Left renal pelvis (tissue), 4 donors: ENCODE data around the gene CCDC89. TPM values are rescaled to one million over a fixed set of nuclear protein-coding genes. Genes with fewer than 3 reads are reported as not detected.
A peak's percentile ranks its signal among the peaks of the same experiment; 100 is the strongest.

Experiments used
- DNase-seq, 4 donors: peaks; one replicate each; pipeline ENCODE4 v3.0.0-alpha.2; 2013; ENCODE audit warnings: low read depth in 4 of 4, low spot score in 3 of 4
- polyA plus RNA-seq, 4 donors: library from polyadenylated mRNA; unstranded; fragments of 120-200 nt; gene quantifications; one replicate each; pipeline ENCODE4 v1.2.1, GENCODE V29; 2013; ENCODE audit not compliant: insufficient read length in 4 of 4

CCDC89 gene
- polyA plus RNA-seq: 1 to 10 TPM; 3.0 to 3.9 (median 3.3) TPM

GRCh38 chr11:85685820-85686459 lies at the start of gene CCDC89:
Gene CCDC89 (minus strand): TSS chr11:85686195. CDS start chr11:85686130, 65 bp downstream.
- DNase-seq: peak; percentile 68 to 93 (median 82)

GRCh38 chr11:85732965-85733364 lies 47.0 kb upstream of the CCDC89 start:
- no peak for DNase-seq

GRCh38 chr11:85726381-85726780 lies 40.4 kb upstream of the CCDC89 start:
- no peak for DNase-seq

- no peak for DNase-seq
These were observed 39.7 kb upstream of the CCDC89 start for GRCh38 chr11:85725510-85726258.

GRCh38 chr11:85724748-85725465 lies 38.9 kb upstream of the CCDC89 start:
- DNase-seq: no peak

GRCh38 chr11:85723088-85723487 lies 37.1 kb upstream of the CCDC89 start:
- DNase-seq: no peak

- no peak for DNase-seq
These were observed 35.2 kb upstream of the CCDC89 start for GRCh38 chr11:85721191-85721590.

GRCh38 chr11:85718991-85719807 lies 33.2 kb upstream of the CCDC89 start:
- no peak for DNase-seq

- no peak for DNase-seq
These were observed 32.3 kb upstream of the CCDC89 start for GRCh38 chr11:85718126-85718943.

- DNase-seq: no peak
These were observed 31.4 kb upstream of the CCDC89 start for GRCh38 chr11:85717429-85717828.

- DNase-seq: no peak
These were observed 27.0 kb upstream of the CCDC89 start for GRCh38 chr11:85712953-85713352.

- DNase-seq: no peak
These were observed 24.9 kb upstream of the CCDC89 start for GRCh38 chr11:85710917-85711316.

- no peak for DNase-seq
These were observed 24.1 kb upstream of the CCDC89 start for GRCh38 chr11:85709941-85710702.

- no peak for DNase-seq
These were observed 19.8 kb upstream of the CCDC89 start for GRCh38 chr11:85705800-85706199.

- no peak for DNase-seq
These were observed 19.0 kb upstream of the CCDC89 start for GRCh38 chr11:85704967-85705366.

- no peak for DNase-seq
These were observed 14.2 kb upstream of the CCDC89 start for GRCh38 chr11:85699957-85700741.

GRCh38 chr11:85698195-85698594 lies 12.2 kb upstream of the CCDC89 start:
- DNase-seq: no peak

- no peak for DNase-seq
These were observed 11.8 kb upstream of the CCDC89 start for GRCh38 chr11:85697747-85698146.
